ELF-1 (cell line): Measurements from ENCODE around the gene ZNF485.
"Not testable (repeated sequence)": the region's sequence is repeated elsewhere in the genome, so short reads cannot be mapped to it uniquely, and the experiment has no call there.

Experiments
- DNase-seq: peaks from one replicate; pipeline ENCODE4 v3.0.0-alpha.2; 2016; ENCODE audit warnings: low read depth, low spot score

The ZNF485 gene

GRCh38 chr10:43606323-43607198 is at the start of gene ZNF485:
TSS of gene ZNF485 (plus strand) at chr10:43606438. CDS start at chr10:43607051, 613 bp downstream.
- DNase-seq, result peak; percentile 79

- no peak for DNase-seq
These were observed 49.0 kb upstream of the ZNF485 start for GRCh38 chr10:43557214-43557613.

- no peak for DNase-seq
These were observed 36.6 kb upstream of the ZNF485 start for GRCh38 chr10:43569681-43570080.

- no peak for DNase-seq
These were observed 35.3 kb upstream of the ZNF485 start for GRCh38 chr10:43570971-43571370.

GRCh38 chr10:43573250-43574000 is 32.8 kb upstream of the ZNF485 start:
- DNase-seq, result peak; percentile 28

- DNase-seq, result peak; percentile 91
These were observed 32.0 kb upstream of the ZNF485 start, which contains the start of gene ZNF239 for GRCh38 chr10:43574001-43574892. TSS of gene ZNF239 (minus strand) at chr10:43574616. CDS start at chr10:43558079, 16,537 bp downstream.

- DNase-seq, result no peak
These were observed 31.3 kb upstream of the ZNF485 start for GRCh38 chr10:43574906-43575305.

- no peak for DNase-seq
These were observed 30.2 kb upstream of the ZNF485 start for GRCh38 chr10:43576062-43576461.

- DNase-seq, result no peak
These were observed 29.7 kb upstream of the ZNF485 start for GRCh38 chr10:43576580-43576979.

GRCh38 chr10:43584051-43584450 is 22.2 kb upstream of the ZNF485 start:
- DNase-seq, result no peak

- DNase-seq, result no peak
These were observed 21.2 kb upstream of the ZNF485 start for GRCh38 chr10:43585046-43585445.

- DNase-seq, result no peak
These were observed 20.1 kb upstream of the ZNF485 start for GRCh38 chr10:43585981-43586729.

GRCh38 chr10:43586730-43587115 is 19.5 kb upstream of the ZNF485 start:
- not testable (repeated sequence) for DNase-seq

- no peak for DNase-seq
These were observed 14.8 kb upstream of the ZNF485 start for GRCh38 chr10:43591303-43591904.

GRCh38 chr10:43594944-43595589 is 11.2 kb upstream of the ZNF485 start:
- no peak for DNase-seq

- DNase-seq, result no peak
These were observed 10.4 kb upstream of the ZNF485 start for GRCh38 chr10:43595739-43596298.

GRCh38 chr10:43596546-43596945 is 9.7 kb upstream of the ZNF485 start:
- DNase-seq, result no peak

- no peak for DNase-seq
These were observed 7.8 kb upstream of the ZNF485 start for GRCh38 chr10:43598446-43598845.

GRCh38 chr10:43599333-43599732 is 6.9 kb upstream of the ZNF485 start:
- DNase-seq, result no peak

- not testable (repeated sequence) for DNase-seq
These were observed 4.7 kb upstream of the ZNF485 start for GRCh38 chr10:43601576-43601975.
